Keratinocyte (primary cell): Measurements from ENCODE around the gene ZNF831. TPM values are rescaled to one million over a fixed set of nuclear protein-coding genes. Genes with fewer than 3 reads are reported as not detected.

Source experiments
- DNase-seq: peaks from one replicate; pipeline ENCODE4 v3.0.0-alpha.2; 2011; ENCODE audit warnings: low read depth, missing footprints, low spot score
- FAIRE-seq: peaks from 2 replicates; lab custom pipeline; 2011; peaks lifted over from hg19 to GRCh38; lab: Jason Lieb, UNC
- H2AFZ ChIP-seq: 2 replicates; pipeline ENCODE4 v1.6.0; 2012; ENCODE audit warnings: low read length, control low read depth, inconsistent platforms; ENCODE audit not compliant: control insufficient read depth
- H3K27ac ChIP-seq: 2 replicates; pipeline ENCODE4 v1.5.1; 2011; ENCODE audit warnings: low read length; ENCODE audit not compliant: control insufficient read depth, insufficient read depth
- H3K27me3 ChIP-seq: 3 replicates; pipeline ENCODE4 v1.6.0; 2011; ENCODE audit warnings: low read length; ENCODE audit not compliant: control insufficient read depth, insufficient read depth; ENCODE audit errors: extremely low read depth
- H3K36me3 ChIP-seq, 2 experiments: 2 replicates in 1 of 2; 3 replicates in 1 of 2; pipeline ENCODE4 v1.5.1; 2011; ENCODE audit warnings: low read length in 2 of 2, mild to moderate bottlenecking in 1 of 2; ENCODE audit not compliant: control insufficient read depth in 2 of 2, insufficient read depth in 2 of 2; ENCODE audit errors: extremely low read depth in 1 of 2
- H3K4me1 ChIP-seq: 3 replicates; pipeline ENCODE4 v1.5.1; 2011; ENCODE audit warnings: low read length; ENCODE audit not compliant: control insufficient read depth, insufficient read depth; ENCODE audit errors: extremely low read depth
- H3K4me2 ChIP-seq: 3 replicates; pipeline ENCODE4 v1.6.0; 2011; ENCODE audit warnings: low read depth, low read length; ENCODE audit not compliant: control insufficient read depth, insufficient read depth; ENCODE audit errors: extremely low read depth
- H3K4me3 ChIP-seq, 3 experiments: fragments of 200-600 bp in 1 of 3; sonication (generic) in 1 of 3; 2 replicates in 2 of 3; 3 replicates in 1 of 3; pipeline ENCODE4 v1.5.1; 2011 to 2016; ENCODE audit warnings: low read length in 3 of 3, mild to moderate bottlenecking in 3 of 3, control low read depth in 2 of 3, inconsistent platforms in 1 of 3, low read depth in 1 of 3, mixed read lengths in 1 of 3, mixed run types in 1 of 3, moderate library complexity in 1 of 3; ENCODE audit not compliant: control insufficient read depth in 2 of 3, insufficient read depth in 2 of 3; ENCODE audit errors: extremely low read depth in 1 of 3
- H3K79me2 ChIP-seq: 2 replicates; pipeline ENCODE4 v1.6.0; 2012; ENCODE audit warnings: low read length; ENCODE audit not compliant: control insufficient read depth, insufficient read depth
- H3K9ac ChIP-seq: 3 replicates; pipeline ENCODE4 v1.6.0; 2011; ENCODE audit warnings: low read length; ENCODE audit not compliant: control insufficient read depth, insufficient read depth; ENCODE audit errors: extremely low read depth
- H3K9me1 ChIP-seq: 3 replicates; pipeline ENCODE4 v1.6.0; 2011; ENCODE audit warnings: low read length; ENCODE audit not compliant: control insufficient read depth, insufficient read depth; ENCODE audit errors: extremely low read depth
- H3K9me3 ChIP-seq: 2 replicates; pipeline ENCODE4 v1.5.1; 2012; ENCODE audit warnings: low read depth, low read length; ENCODE audit not compliant: control insufficient read depth
- H4K20me1 ChIP-seq: 3 replicates; pipeline ENCODE4 v1.6.0; 2011; ENCODE audit warnings: low read length; ENCODE audit not compliant: control insufficient read depth, insufficient read depth; ENCODE audit errors: extremely low read depth
- EZH2 ChIP-seq: IDR thresholded peaks from one replicate; pipeline ENCODE4 v1.6.1; 2012; ENCODE audit warnings: inconsistent platforms, mild to moderate bottlenecking, low read length, moderate library complexity
- dilution Hi-C: fragments of 300-500 bp; cut with MboI; formaldehyde crosslinking; loops from one replicate; pipeline ENCODE4 v1.7.0; 2020; ENCODE audit warnings: low sequenced_read_pairs; ENCODE audit not compliant: extremely low pct_ligation_motif_present
- polyA plus RNA-seq, 5 experiments: library from polyadenylated mRNA; depleted of rRNA in 3 of 5; stranded (reverse) in 3 of 5; stranded (forward) in 1 of 5; unstranded in 1 of 5; fragments of >200 nt; gene quantifications; 1 replicate in 1 of 5; 2 replicates in 3 of 5; 3 replicates in 1 of 5; pipeline versions ENCODE4 v1.2.1 to v1.2.3, GENCODE V29; 2011 to 2012; ENCODE audit warnings: missing spikeins in 2 of 5, low read depth in 1 of 5, low replicate concordance in 1 of 5
- TF ChIP-seq, protein P1 (sequence below), 3 experiments: IDR thresholded peaks in 1 of 3; conservative IDR thresholded peaks in 1 of 3; optimal IDR thresholded peaks in 1 of 3; 2 replicates in 2 of 3; 3 replicates in 1 of 3; pipeline versions ENCODE3 to v1.5.1; 2011; ENCODE audit warnings: low read length in 3 of 3, mild to moderate bottlenecking in 3 of 3, moderate library complexity in 2 of 3, control low read depth in 1 of 3, inconsistent platforms in 1 of 3; ENCODE audit not compliant: insufficient read depth in 2 of 3; ENCODE audit errors: extremely low read depth in 1 of 3

The ZNF831 gene
- polyA plus RNA-seq, 1 donor (not counting 4 experiments of a cell fraction or from before 2014, with no cell fraction given): not detected

DNA sequence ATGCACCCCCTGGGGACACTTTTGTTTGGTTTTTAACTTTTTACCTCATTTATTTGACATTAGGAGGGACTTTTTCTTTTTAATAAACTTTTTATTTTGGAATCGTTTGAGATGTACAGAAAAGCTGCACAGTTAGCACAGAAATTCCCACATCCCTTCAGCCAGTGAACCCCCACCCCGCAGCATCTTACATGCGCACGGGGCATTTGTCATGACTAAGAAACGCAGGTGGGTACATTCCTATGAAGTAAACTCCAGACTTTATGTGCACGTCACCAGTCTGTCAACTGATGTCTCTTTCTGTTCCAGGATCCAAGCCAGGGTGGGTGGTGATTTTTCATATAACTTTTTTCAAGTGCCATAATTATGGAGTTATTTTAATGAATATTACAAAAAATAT is 4.9 kb upstream of the ZNF831 start:
- TF ChIP-seq, protein P1, sequence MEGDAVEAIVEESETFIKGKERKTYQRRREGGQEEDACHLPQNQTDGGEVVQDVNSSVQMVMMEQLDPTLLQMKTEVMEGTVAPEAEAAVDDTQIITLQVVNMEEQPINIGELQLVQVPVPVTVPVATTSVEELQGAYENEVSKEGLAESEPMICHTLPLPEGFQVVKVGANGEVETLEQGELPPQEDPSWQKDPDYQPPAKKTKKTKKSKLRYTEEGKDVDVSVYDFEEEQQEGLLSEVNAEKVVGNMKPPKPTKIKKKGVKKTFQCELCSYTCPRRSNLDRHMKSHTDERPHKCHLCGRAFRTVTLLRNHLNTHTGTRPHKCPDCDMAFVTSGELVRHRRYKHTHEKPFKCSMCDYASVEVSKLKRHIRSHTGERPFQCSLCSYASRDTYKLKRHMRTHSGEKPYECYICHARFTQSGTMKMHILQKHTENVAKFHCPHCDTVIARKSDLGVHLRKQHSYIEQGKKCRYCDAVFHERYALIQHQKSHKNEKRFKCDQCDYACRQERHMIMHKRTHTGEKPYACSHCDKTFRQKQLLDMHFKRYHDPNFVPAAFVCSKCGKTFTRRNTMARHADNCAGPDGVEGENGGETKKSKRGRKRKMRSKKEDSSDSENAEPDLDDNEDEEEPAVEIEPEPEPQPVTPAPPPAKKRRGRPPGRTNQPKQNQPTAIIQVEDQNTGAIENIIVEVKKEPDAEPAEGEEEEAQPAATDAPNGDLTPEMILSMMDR (optimal IDR thresholded peaks at IDR 0.05 in 1 of 3, IDR thresholded peaks at IDR 0.05 in 1 of 3, conservative IDR thresholded peaks at IDR 0.05 in 1 of 3; ENCODE audit: extremely low read depth in 1 of 3, insufficient read depth in 2 of 3, low read length in 3 of 3): no peak
- TF ChIP-seq EZH2: no peak

DNA sequence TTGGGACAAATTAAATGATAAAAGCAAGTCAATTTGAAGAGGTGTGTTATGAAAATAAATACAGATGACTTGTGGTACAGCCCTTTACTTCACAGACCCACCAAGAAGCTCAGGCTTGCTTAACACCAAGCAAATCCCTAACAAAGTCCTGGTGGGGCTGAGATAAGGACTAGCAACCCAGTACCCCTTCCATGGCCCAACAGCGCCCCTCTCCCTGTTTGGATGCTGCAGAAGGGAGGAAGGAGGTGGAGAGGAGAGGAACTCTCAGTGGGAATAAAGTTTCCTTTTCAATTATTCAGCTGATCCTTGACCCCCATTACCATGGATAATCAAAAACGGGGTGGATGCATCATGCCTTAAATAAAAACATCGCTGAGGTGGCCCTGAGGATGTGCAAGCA is 4.5 kb upstream of the ZNF831 start:
- TF ChIP-seq, protein P1 (optimal IDR thresholded peaks at IDR 0.05 in 1 of 3, IDR thresholded peaks at IDR 0.05 in 1 of 3, conservative IDR thresholded peaks at IDR 0.05 in 1 of 3; ENCODE audit: extremely low read depth in 1 of 3, insufficient read depth in 2 of 3, low read length in 3 of 3): no peak
- no peak for TF ChIP-seq EZH2
- Histone ChIP-seq H3K9me3 (no peaks in the 10 kb centered on the region), H3K27ac (no peak overlapping the region), H3K9ac (no peak overlapping the region), H3K79me2 (no peaks in the 10 kb centered on the region), H3K4me2 (no peak overlapping the region), H3K9me1 (no peaks in the 10 kb centered on the region), H3K4me1 (no peaks in the 10 kb centered on the region), H3K4me3 (no peak overlapping the region), H4K20me1 (no peaks in the 10 kb centered on the region), H3K36me3 (no peaks in the 10 kb centered on the region), H2AFZ (no peak overlapping the region), H3K27me3 (peaks cover 21% of the 10 kb centered on the region)
- FAIRE-seq (no peak), DNase-seq (no peak)
- dilution Hi-C loops: no loop called here

More for the DNA sequence above, 4.9 kb upstream of the ZNF831 start:
- no peaks in the 10 kb centered on the region for H3K4me1 ChIP-seq
- peaks cover 25% of the 10 kb centered on the region for H3K27me3 ChIP-seq
- no peaks in the 10 kb centered on the region for H4K20me1 ChIP-seq
- H3K4me2 ChIP-seq: no peak overlapping the region
- no peaks in the 10 kb centered on the region for H3K9me3 ChIP-seq
- no peak overlapping the region for H3K4me3 ChIP-seq
- no peaks in the 10 kb centered on the region for H3K36me3 ChIP-seq
- no peaks in the 10 kb centered on the region for H3K9me1 ChIP-seq
- no peak overlapping the region for H2AFZ ChIP-seq
- dilution Hi-C loops: no loop called here
- H3K27ac ChIP-seq: no peak overlapping the region
- H3K79me2 ChIP-seq: no peaks in the 10 kb centered on the region
- no peak for DNase-seq
- no peak overlapping the region for H3K9ac ChIP-seq
- no peak for FAIRE-seq
